Left ventricle myocardium inferior (tissue), 1 donor: ENCODE data around the gene CIDEB. TPM values are rescaled to one million over a fixed set of nuclear protein-coding genes. Genes with fewer than 3 reads are reported as not detected.

Source experiments
- DNase-seq: peaks from one replicate; pipeline ENCODE4 v3.0.0-alpha.2; 2020
- H3K27ac ChIP-seq: fragments of 200-600 bp; replicated peaks from 2 replicates; pipeline ENCODE4 v1.8.0; 2021
- H3K27me3 ChIP-seq: fragments of 200-600 bp; 2 replicates; pipeline ENCODE4 v1.8.0; 2021; ENCODE audit warnings: low read depth
- H3K36me3 ChIP-seq: fragments of 200-600 bp; 2 replicates; pipeline ENCODE4 v1.8.0; 2021
- H3K4me1 ChIP-seq: fragments of 200-600 bp; 2 replicates; pipeline ENCODE4 v1.8.0; 2021
- H3K4me3 ChIP-seq: fragments of 200-600 bp; 2 replicates; pipeline ENCODE4 v1.8.0; 2021; ENCODE audit warnings: mild to moderate bottlenecking, moderate library complexity
- H3K9me3 ChIP-seq: fragments of 200-600 bp; replicated peaks from 2 replicates; pipeline ENCODE4 v1.8.0; 2021
- intact Hi-C: fragments of 100-400 bp; cut with micrococcal nuclease; formaldehyde crosslinking; loops from one replicate; pipeline ENCODE4 v1.11.0; 2022
- total RNA-seq: library from RNA; stranded (reverse); fragmentation: NEBNext Ultra II Directional; extraction: Animal tissue kit (Norgen Biotek cat#: 25700); gene quantifications from one replicate; pipeline ENCODE4 v1.2.1, GENCODE V29; 2021
- TF ChIP-seq, protein P1 (sequence below): fragments of 200-600 bp; IDR thresholded peaks from 2 replicates; pipeline ENCODE4 v1.8.0; 2021; ENCODE audit warnings: antibody characterized with exemption, mild to moderate bottlenecking, borderline replicate concordance
- donor health status: DM: no; HTN: yes; CAD: no; lungs with severe emphysema.

The CIDEB gene
- total RNA-seq, 1 donor from 2014 or later: 3.1 TPM

DNA sequence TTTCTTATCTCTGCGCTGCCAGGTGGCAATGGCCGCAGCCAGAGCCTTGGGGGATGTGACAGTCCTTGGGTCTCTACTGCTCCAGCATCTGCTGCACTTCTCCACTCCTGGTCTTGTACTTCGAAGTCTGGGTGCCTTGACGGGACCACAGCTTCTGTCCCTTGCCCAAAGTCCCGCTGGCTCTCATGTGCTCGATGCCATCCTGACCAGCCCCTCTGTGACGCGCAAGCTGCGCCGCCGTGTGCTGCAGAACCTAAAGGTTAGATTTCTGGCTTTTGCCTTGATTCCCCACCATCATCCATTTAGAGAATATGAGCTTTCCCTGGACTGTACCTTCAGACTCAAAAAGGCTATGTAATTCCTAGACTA is 3.8 kb downstream of the CIDEB start:
- intact Hi-C loops: no loop called here
- Histone ChIP-seq H3K4me3 (no peak overlapping the region), H3K9me3 (no peaks in the 10 kb centered on the region), H3K36me3 (peaks cover 62% of the 10 kb centered on the region), H3K27ac (no peak overlapping the region), H3K27me3 (no peaks in the 10 kb centered on the region), H3K4me1 (peaks cover 37% of the 10 kb centered on the region)
- DNase-seq: no peak
- TF ChIP-seq, protein P1, sequence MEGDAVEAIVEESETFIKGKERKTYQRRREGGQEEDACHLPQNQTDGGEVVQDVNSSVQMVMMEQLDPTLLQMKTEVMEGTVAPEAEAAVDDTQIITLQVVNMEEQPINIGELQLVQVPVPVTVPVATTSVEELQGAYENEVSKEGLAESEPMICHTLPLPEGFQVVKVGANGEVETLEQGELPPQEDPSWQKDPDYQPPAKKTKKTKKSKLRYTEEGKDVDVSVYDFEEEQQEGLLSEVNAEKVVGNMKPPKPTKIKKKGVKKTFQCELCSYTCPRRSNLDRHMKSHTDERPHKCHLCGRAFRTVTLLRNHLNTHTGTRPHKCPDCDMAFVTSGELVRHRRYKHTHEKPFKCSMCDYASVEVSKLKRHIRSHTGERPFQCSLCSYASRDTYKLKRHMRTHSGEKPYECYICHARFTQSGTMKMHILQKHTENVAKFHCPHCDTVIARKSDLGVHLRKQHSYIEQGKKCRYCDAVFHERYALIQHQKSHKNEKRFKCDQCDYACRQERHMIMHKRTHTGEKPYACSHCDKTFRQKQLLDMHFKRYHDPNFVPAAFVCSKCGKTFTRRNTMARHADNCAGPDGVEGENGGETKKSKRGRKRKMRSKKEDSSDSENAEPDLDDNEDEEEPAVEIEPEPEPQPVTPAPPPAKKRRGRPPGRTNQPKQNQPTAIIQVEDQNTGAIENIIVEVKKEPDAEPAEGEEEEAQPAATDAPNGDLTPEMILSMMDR: no peak

DNA sequence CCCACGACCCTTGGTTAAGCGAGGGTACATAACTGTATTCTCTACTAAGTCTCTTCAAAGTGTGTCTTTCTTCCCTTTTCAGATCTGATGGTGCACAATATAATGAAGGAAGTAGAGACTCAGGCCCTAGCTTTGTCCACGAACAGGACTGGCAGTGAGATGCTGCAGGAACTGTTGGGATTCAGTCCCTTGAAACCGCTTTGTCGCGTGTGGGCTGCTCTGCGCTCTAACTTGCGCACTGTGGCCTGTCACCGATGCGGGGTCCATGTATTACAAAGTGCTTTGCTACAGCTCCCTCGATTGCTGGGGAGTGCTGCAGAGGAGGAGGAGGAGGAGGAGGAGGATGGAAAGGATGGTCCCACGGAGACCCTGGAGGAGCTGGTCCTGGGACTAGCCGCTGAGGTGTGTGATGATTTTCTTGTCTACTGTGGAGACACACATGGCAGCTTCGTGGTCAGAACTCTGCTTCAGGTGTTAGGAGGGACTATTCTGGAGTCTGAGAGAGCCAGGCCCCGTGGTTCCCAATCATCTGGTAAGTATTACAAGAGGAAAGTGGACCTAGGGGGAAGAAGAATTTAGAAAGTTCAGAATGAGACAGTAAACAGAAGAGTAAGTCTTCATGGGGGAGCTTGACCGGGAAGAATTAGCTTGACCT is 7.3 kb downstream of the CIDEB start:
- Histone ChIP-seq H3K27me3 (no peaks in the 10 kb centered on the region), H3K9me3 (no peaks in the 10 kb centered on the region), H3K4me3 (peak overlapping the region; percentile 98), H3K36me3 (peaks cover 53% of the 10 kb centered on the region), H3K27ac (peak overlapping the region; percentile 85), H3K4me1 (peaks cover 46% of the 10 kb centered on the region)
- TF ChIP-seq, protein P1: no peak
- intact Hi-C loops: no loop called here
- DNase-seq: no peak

DNA sequence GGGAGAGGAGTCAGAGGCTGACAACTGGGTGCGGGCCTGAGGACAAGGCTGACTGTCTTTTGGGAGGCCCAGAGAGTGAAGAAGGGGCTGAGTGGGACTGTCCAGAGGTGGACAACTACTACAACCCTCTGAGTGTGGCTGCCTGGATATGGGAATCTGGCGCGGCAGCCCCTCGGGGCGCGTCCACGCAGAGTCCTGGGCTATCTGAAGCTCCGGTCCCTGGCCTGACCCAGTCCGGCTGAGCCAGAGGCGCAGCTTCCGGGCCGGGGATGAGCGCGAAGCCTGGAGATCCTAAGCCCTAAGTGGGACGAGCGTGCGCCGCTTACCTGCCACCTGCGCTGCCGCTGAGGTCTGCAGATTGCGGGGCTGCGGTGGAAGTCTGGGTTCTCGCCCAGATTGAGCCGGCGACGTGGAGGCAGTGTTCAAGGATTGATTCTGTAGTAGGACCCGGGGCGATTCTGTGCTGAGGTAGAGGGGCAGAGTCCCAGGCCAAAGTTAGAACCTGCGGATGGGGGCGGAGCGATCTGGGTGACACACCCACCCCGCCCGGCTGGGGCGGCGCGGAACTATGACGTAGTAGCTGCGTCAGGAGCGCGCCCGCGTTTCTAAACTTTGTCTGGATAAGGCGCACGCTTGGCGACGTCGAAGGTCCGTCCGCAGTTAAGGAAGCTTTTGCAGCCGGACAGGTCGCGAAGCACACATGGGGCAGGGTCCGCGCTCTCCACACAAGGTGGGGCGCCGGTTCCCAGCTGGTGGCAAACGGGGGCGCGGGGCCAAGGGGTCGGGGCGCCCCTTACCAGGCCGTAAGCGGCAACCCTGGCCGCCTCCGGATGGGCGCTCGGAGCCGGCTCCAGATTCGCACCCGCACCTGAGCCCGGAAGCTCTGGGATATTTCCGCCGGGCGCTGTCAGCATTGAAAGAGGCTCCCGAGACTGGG is 8.3 kb downstream of the CIDEB start, which contains the start of the genes DHRS1 and NOP9:
DHRS1 (minus strand) TSS at position 526 of the 937 bp plus-strand sequence. CDS start 674 bp downstream, outside the sequence.
NOP9 (plus strand) TSS at position 596 of the 937 bp plus-strand sequence; CDS start at position 701, 105 bp downstream.
- intact Hi-C loops: no loop called here
- no peaks in the 10 kb centered on the region for H3K27me3 ChIP-seq
- peaks cover 46% of the 10 kb centered on the region for H3K4me1 ChIP-seq
- peak within 1 kb of the TSS; percentile 98 for H3K4me3 ChIP-seq
- TF ChIP-seq, protein P1: no peak
- peak within 1 kb of the TSS; percentile 85 for H3K27ac ChIP-seq
- H3K9me3 ChIP-seq: no peaks in the 10 kb centered on the region
- peaks cover 53% of the 10 kb centered on the region for H3K36me3 ChIP-seq
- DNase-seq: peak; percentile 92

DNA sequence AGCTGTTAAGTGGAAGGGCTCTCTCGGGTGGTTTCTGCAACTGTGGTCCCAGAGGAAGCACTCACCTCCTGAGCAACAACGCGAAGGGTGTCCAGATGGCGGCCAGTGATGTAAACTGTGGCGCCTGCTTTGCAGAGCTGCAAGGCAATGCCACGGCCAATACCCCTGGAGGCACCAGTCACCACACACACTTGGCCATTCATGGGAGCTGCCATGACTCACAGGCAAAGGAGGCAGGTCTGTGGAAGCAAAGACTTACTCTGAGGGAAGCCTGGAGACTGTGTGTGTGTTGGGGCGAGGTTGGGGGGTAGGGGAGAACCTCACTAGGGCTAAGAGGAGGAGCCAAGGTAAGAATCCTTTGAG is 8.9 kb downstream of the CIDEB start:
- Histone ChIP-seq H3K4me1 (peaks cover 46% of the 10 kb centered on the region), H3K27ac (peak overlapping the region; percentile 85), H3K4me3 (peak overlapping the region; percentile 98), H3K9me3 (no peaks in the 10 kb centered on the region), H3K36me3 (peaks cover 49% of the 10 kb centered on the region), H3K27me3 (no peaks in the 10 kb centered on the region)
- DNase-seq: no peak
- TF ChIP-seq, protein P1: no peak
- intact Hi-C loops: no loop called here

DNA sequence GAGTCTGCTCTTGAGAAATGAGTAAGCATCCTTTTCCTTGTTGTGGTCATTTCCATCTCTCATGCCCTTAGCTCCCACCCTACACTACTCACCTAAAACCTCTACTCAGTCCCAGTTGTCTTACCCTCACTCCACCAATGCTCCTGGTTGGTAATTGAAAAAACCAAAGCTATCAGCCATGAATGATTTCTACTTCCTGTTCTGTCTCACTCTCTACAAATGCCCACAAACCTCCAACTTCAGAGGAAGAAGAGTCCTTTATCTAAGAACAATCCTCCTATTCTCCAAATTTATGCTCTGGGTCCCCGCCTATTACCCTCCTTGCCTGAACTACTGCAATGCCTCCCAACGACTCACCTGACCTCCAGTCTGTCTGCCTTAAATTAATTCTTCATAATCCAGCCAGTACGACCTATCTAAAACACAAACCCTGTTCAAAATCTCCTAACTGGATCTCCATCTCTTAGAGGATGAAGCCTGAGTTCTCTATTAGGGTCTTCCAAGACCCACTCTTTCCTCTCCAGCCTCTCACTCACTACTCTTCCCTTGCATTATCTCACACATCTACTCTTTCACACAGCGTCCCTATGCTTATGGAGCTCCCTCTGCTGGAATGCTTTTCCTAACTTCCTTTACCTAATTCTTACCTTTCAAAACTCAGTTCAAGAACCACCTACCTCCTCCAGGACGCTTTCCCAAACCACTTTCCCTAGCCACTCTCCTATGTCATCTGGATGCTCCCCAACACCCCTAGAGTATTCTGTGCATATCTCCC is 10.4 kb downstream of the CIDEB start:
- DNase-seq: no peak
- intact Hi-C loops: no loop called here

More for the DNA sequence above, 10.4 kb downstream of the CIDEB start:
- TF ChIP-seq, protein P1: peak; percentile 39
- no peaks in the 10 kb centered on the region for H3K27me3 ChIP-seq
- H3K27ac ChIP-seq: no peak overlapping the region
- no peaks in the 10 kb centered on the region for H3K9me3 ChIP-seq
- H3K4me1 ChIP-seq: peaks cover 46% of the 10 kb centered on the region
- H3K36me3 ChIP-seq: peaks cover 38% of the 10 kb centered on the region
- no peak overlapping the region for H3K4me3 ChIP-seq
